A549 (cell line): ENCODE results near the gene TMEM237. TPM values are rescaled to one million over a fixed set of nuclear protein-coding genes. Genes with fewer than 3 reads are reported as not detected.
A peak's percentile ranks its signal among the peaks of the same experiment; 100 is the strongest.

ENCODE experiments used
- ATAC-seq, 2 experiments: fragments of 200-7000 bp in 1 of 2; fragments of >200 bp in 1 of 2; cut with Nextera tagmentation in 1 of 2; cut with Tn5 transposase in 1 of 2; 3 replicates each; pipeline versions ENCODE4 v1.8.0 to v1.9.1; 2018 to 2020; ENCODE audit warnings: mild to moderate bottlenecking in 1 of 2, moderate library complexity in 1 of 2
- CTCF ChIA-PET: fragments of 300-600 bp; sonication (Branson Sonifier 250); formaldehyde crosslinking; extraction: SDS; loops from one replicate; lab custom pipeline; 2021; ENCODE audit warnings: antibody characterized with exemption, inconsistent platforms; lab: Yijun Ruan, JAX
- POLR2A ChIA-PET: fragments of 350-600 bp; formaldehyde crosslinking; extraction: SDS; loops from one replicate; lab custom pipeline; 2021; ENCODE audit warnings: antibody characterized with exemption, inconsistent platforms; lab: Yijun Ruan, JAX
- DNase-seq, 2 experiments: peaks; one replicate each; pipeline versions ENCODE4 v3.0.0 to v3.0.0-alpha.2; 2011 to 2016; ENCODE audit warnings: low read depth in 1 of 2, low spot score in 1 of 2
- FAIRE-seq: peaks from 2 replicates; lab custom pipeline; 2011; peaks lifted over from hg19 to GRCh38; lab: Jason Lieb, UNC
- H3K27ac ChIP-seq, 2 experiments: fragments of >200 bp; sonication (Bioruptor Twin); formaldehyde crosslinking; 3 replicates each; pipeline ENCODE4 v1.5.1; 2016 to 2017
- H3K4me1 ChIP-seq: fragments of >200 bp; sonication (Bioruptor Twin); formaldehyde crosslinking; 3 replicates; pipeline ENCODE4 v1.6.1; 2016
- H3K4me2 ChIP-seq: fragments of >200 bp; sonication (Bioruptor Twin); formaldehyde crosslinking; 3 replicates; pipeline ENCODE4 v1.6.1; 2016
- H3K4me3 ChIP-seq: fragments of >200 bp; sonication (Bioruptor Twin); formaldehyde crosslinking; 3 replicates; pipeline ENCODE4 v1.5.1; 2016
- H3K9me3 ChIP-seq: fragments of >200 bp; sonication (Bioruptor Twin); formaldehyde crosslinking; 3 replicates; pipeline ENCODE4 v1.6.1; 2016
- ATOH8 ChIP-seq: fragments of 250-450 bp; sonication (Bioruptor Pico); IDR thresholded peaks from 2 replicates; pipeline ENCODE4 v1.5.0; 2020; ENCODE audit warnings: low read depth, mild to moderate bottlenecking, moderate library complexity
- BHLHE40 ChIP-seq: IDR thresholded peaks from 2 replicates; pipeline ENCODE4 v1.6.1; 2012; ENCODE audit warnings: low read depth, low read length, inconsistent platforms
- CBX8 ChIP-seq: fragments of 200-600 bp; sonication (generic); IDR thresholded peaks from 2 replicates; pipeline ENCODE4 v1.6.1; 2016
- CHD2 ChIP-seq: fragments of 150-350 bp; IDR thresholded peaks from 2 replicates; pipeline ENCODE4 v1.6.1; 2014; ENCODE audit warnings: low read length; ENCODE audit not compliant: partially characterized antibody
- CTCF ChIP-seq: fragments of >200 bp; sonication (Bioruptor Twin); formaldehyde crosslinking; IDR thresholded peaks from 3 replicates; pipeline ENCODE4 v1.5.1; 2016
- EHMT2 ChIP-seq: fragments of 200-600 bp; sonication (generic); IDR thresholded peaks from 2 replicates; pipeline ENCODE4 v1.6.1; 2016; ENCODE audit warnings: antibody characterized with exemption, low read depth, mild to moderate bottlenecking, moderate library complexity
- ELK1 ChIP-seq: fragments of 150-350 bp; IDR thresholded peaks from 2 replicates; pipeline ENCODE4 v1.6.1; 2014; ENCODE audit warnings: low read depth, mild to moderate bottlenecking, low read length
- EP300 ChIP-seq, 2 experiments: fragments of >200 bp; sonication (Bioruptor Twin); formaldehyde crosslinking; IDR thresholded peaks; 2 replicates in 1 of 2; 3 replicates in 1 of 2; pipeline ENCODE4 v1.6.1; 2016 to 2017
- GATA3 ChIP-seq: IDR thresholded peaks from 2 replicates; pipeline ENCODE4 v1.6.1; 2012; ENCODE audit warnings: borderline replicate concordance
- HDAC2 ChIP-seq: fragments of 200-600 bp; sonication (generic); IDR thresholded peaks from 2 replicates; pipeline ENCODE4 v1.6.1; 2016
- HEYL ChIP-seq: fragments of 250-450 bp; sonication (Bioruptor Pico); IDR thresholded peaks from 2 replicates; pipeline ENCODE4 v1.8.0; 2021; ENCODE audit warnings: mild to moderate bottlenecking, moderate library complexity
- JUN ChIP-seq, 2 experiments: fragments of >200 bp; sonication (Bioruptor Twin); formaldehyde crosslinking; IDR thresholded peaks; 2 replicates in 1 of 2; 3 replicates in 1 of 2; pipeline ENCODE4 v1.6.1; 2016 to 2017
- KDM5A ChIP-seq: fragments of 200-600 bp; sonication (generic); IDR thresholded peaks from 2 replicates; pipeline ENCODE4 v1.6.1; 2016; ENCODE audit warnings: antibody characterized with exemption, mild to moderate bottlenecking
- MAZ ChIP-seq: fragments of 150-350 bp; IDR thresholded peaks from 2 replicates; pipeline ENCODE4 v1.6.1; 2014; ENCODE audit warnings: antibody characterized with exemption, low read depth, low read length, borderline replicate concordance
- NFE2L2 ChIP-seq: fragments of 150-350 bp; conservative IDR thresholded peaks from 2 replicates; pipeline ENCODE4 v1.6.1; 2014; ENCODE audit warnings: low read length
- PHF8 ChIP-seq: fragments of 200-600 bp; sonication (generic); IDR thresholded peaks from 2 replicates; pipeline ENCODE4 v1.6.1; 2016; ENCODE audit warnings: low read depth, mild to moderate bottlenecking, antibody characterized with exemption, moderate library complexity, borderline replicate concordance
- POLR2AphosphoS2 ChIP-seq: conservative IDR thresholded peaks from 2 replicates; pipeline ENCODE4 v1.6.1; 2012; ENCODE audit warnings: low read length, improper control_type of control experiment, inconsistent platforms
- RAD21 ChIP-seq, 2 experiments: fragments of >200 bp in 1 of 2; sonication (Bioruptor Twin) in 1 of 2; formaldehyde crosslinking in 1 of 2; IDR thresholded peaks in 1 of 2; conservative IDR thresholded peaks in 1 of 2; 2 replicates in 1 of 2; 3 replicates in 1 of 2; pipeline ENCODE4 v1.6.1; 2012 to 2018; ENCODE audit warnings: inconsistent platforms in 1 of 2
- REST ChIP-seq: fragments of 200-600 bp; sonication (generic); IDR thresholded peaks from 2 replicates; pipeline ENCODE4 v1.6.1; 2016; ENCODE audit warnings: antibody characterized with exemption, mild to moderate bottlenecking, moderate library complexity
- RFX5 ChIP-seq: fragments of 450-650 bp; IDR thresholded peaks from 2 replicates; pipeline ENCODE4 v1.7.1; 2014; ENCODE audit warnings: antibody characterized with exemption, mild to moderate bottlenecking, moderate library complexity
- SREBF2 ChIP-seq: fragments of 450-650 bp; IDR thresholded peaks from 2 replicates; pipeline ENCODE4 v1.6.1; 2014; ENCODE audit warnings: mild to moderate bottlenecking, moderate library complexity
- WGBS: methylation state at CpG from one replicate; pipeline ENCODE4 v1.1.6; 2017; ENCODE audit errors: missing lambda C conversion rate; 5-methylcytosine and 5-hydroxymethylcytosine counted together
- polyA plus RNA-seq, 4 experiments: library from polyadenylated mRNA; depleted of rRNA in 3 of 4; stranded (reverse); fragments of >200 nt; fragmentation: RNase III in 1 of 4; extraction: RNeasy Plus Mini Kit Qiagen cat#74134 plus additional on column Dnase treatment in 1 of 4; gene quantifications; 2 replicates in 3 of 4; 3 replicates in 1 of 4; pipeline ENCODE4 v1.2.3, GENCODE V29; 2011 to 2017

Gene TMEM237
- polyA plus RNA-seq, 2 of the 4 experiments (the other 2 are of a cell fraction) = 15.7 to 37.1 TPM

- no peak for TF ChIP-seq CTCF
- no peak for TF ChIP-seq REST
- no peak for TF ChIP-seq HEYL (CRISPR knock-in tag)
- TF ChIP-seq JUN (IDR thresholded peaks at IDR 0.05) = peak; percentile 49 to 65; a peak in 3 of 5 replicates
Measured at GRCh38 chr2:201642579-201643215, 606 bp downstream of the TMEM237 start (continued).

GRCh38 chr2:201642086-201642578 lies 1.2 kb downstream of the TMEM237 start:
- Histone ChIP-seq H3K27ac (peak overlapping the region; percentile 94), H3K4me1 (peaks cover 12% of the 10 kb centered on the region), H3K4me3 (peak overlapping the region; percentile 99), H3K9me3 (no peaks in the 10 kb centered on the region), H3K4me2 (peak overlapping the region; percentile 92)
- WGBS = 1% methylated on average over 16 of the region's 16 CpGs
- ChIA-PET CTCF (no interaction called here), POLR2A (interaction anchor here (1.4 kb wide), 1 partner anchor 139 kb away, joined by 3 read pairs; no protein-coding TSS in a partner anchor)
- ATAC-seq (peak; percentile 59 to 67), FAIRE-seq (no peak), DNase-seq (no peak)
- TF ChIP-seq KDM5A = peak; percentile 78
- TF ChIP-seq ELK1 = no peak
- TF ChIP-seq EHMT2 = no peak
- no peak for TF ChIP-seq CBX8
- TF ChIP-seq PHF8 = no peak
- no peak for TF ChIP-seq POLR2AphosphoS2
- 0 out of 2 replicates have a peak, but pooled peaks have one; percentile 14 for TF ChIP-seq HDAC2
- TF ChIP-seq RAD21 (conservative IDR thresholded peaks at IDR 0.05 in 1 of 2, IDR thresholded peaks at IDR 0.05 in 1 of 2) = no peak

GRCh38 chr2:201639205-201639604 lies 4.1 kb downstream of the TMEM237 start:
- H3K4me3 ChIP-seq = no peak overlapping the region
- no peak for FAIRE-seq
- peaks cover 12% of the 10 kb centered on the region for H3K4me1 ChIP-seq
- ChIA-PET CTCF (interaction anchor here (1.1 kb wide), 1 partner anchor 42 kb away, joined by 3 read pairs; no protein-coding TSS in a partner anchor), POLR2A (no interaction called here)
- no peak overlapping the region for H3K4me2 ChIP-seq
- WGBS = 80% methylated on average over 3 of the region's 3 CpGs
- DNase-seq = no peak
- no peak overlapping the region for H3K27ac ChIP-seq
- ATAC-seq = no peak
- no peaks in the 10 kb centered on the region for H3K9me3 ChIP-seq
- no peak for TF ChIP-seq MAZ
- TF ChIP-seq CHD2 = no peak
- no peak for TF ChIP-seq BHLHE40
- TF ChIP-seq ATOH8 (CRISPR knock-in tag) = no peak
- TF ChIP-seq POLR2AphosphoS2 = no peak
- TF ChIP-seq EP300 (IDR thresholded peaks at IDR 0.05) = no peak
- TF ChIP-seq SREBF2 = no peak
- no peak for TF ChIP-seq HEYL (CRISPR knock-in tag)
- TF ChIP-seq REST = no peak
- no peak for TF ChIP-seq GATA3
- TF ChIP-seq RFX5 = no peak
- TF ChIP-seq NFE2L2 = no peak
- TF ChIP-seq JUN (IDR thresholded peaks at IDR 0.05) = no peak
